Activated naive CD8-positive, alpha-beta T cell (primary cell): Measurements from ENCODE around the gene SLC25A21.
"Not testable (repeated sequence)": the region's sequence is repeated elsewhere in the genome, so short reads cannot be mapped to it uniquely, and the experiment has no call there.

Experiments
- H3K27ac Mint-ChIP-seq: one replicate; pipeline ENCODE4 v1.8.0; 2021; ENCODE audit warnings: mixed read lengths
- H3K27me3 Mint-ChIP-seq: one replicate; pipeline ENCODE4 v1.8.0; 2021; ENCODE audit warnings: mixed read lengths
- H3K36me3 Mint-ChIP-seq: one replicate; pipeline ENCODE4 v1.8.0; 2021; ENCODE audit warnings: mixed read lengths
- H3K4me1 Mint-ChIP-seq: one replicate; pipeline ENCODE4 v1.8.0; 2021; ENCODE audit warnings: low read depth, mixed read lengths
- H3K4me3 Mint-ChIP-seq: one replicate; pipeline ENCODE4 v1.8.0; 2021; ENCODE audit warnings: mild to moderate bottlenecking, mixed read lengths
- H3K9me3 Mint-ChIP-seq: one replicate; pipeline ENCODE4 v1.8.0; 2021; ENCODE audit warnings: low read depth, mixed read lengths

SLC25A21 gene

DNA sequence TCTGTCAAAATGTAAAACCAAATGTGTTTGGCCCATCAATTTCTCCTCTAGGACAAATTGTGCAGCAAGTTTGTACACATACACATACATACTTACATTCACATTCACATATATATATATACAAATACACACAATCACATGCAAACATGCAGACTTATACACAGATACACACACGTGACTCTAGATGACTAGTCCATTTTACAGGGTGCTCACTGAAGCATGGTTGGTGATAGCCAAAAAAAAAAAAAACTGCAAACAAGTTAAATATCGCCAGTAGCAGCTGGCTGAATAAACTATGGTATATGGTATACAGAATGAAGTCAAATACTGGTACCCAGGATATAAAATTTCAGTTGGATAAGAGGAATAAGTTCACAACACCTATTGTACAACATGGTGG is 77.9 kb downstream of the SLC25A21 start:
- Mint-ChIP-seq H3K4me3 (no peak overlapping the region), H3K4me1 (no peaks in the 10 kb centered on the region), H3K36me3 (no peaks in the 10 kb centered on the region), H3K27ac (no peak overlapping the region), H3K9me3 (peaks cover 11% of the 10 kb centered on the region), H3K27me3 (no peaks in the 10 kb centered on the region)

DNA sequence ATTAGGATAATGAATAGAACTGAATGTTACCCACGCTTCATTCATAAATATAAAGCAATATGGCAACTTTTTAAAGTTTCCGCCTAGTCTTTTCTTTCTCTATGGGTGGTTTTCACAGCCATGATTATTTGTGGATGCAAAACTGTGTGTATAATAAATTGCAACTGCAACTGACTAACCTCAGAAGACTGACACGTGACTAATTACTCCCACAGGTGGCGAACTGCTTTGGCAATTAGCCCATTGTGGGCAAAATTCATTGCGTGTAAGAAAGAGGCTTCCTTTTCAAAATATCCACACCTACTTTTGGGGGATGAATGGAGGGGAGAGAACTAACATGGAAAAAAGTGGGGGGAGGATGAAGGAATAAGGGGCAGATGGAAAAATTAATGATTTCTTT is 79.0 kb downstream of the SLC25A21 start:
- H3K36me3 Mint-ChIP-seq = no peaks in the 10 kb centered on the region
- no peaks in the 10 kb centered on the region for H3K27me3 Mint-ChIP-seq
- no peak overlapping the region for H3K27ac Mint-ChIP-seq
- H3K4me3 Mint-ChIP-seq = no peak overlapping the region
- no peaks in the 10 kb centered on the region for H3K4me1 Mint-ChIP-seq
- peaks cover 5% of the 10 kb centered on the region for H3K9me3 Mint-ChIP-seq

DNA sequence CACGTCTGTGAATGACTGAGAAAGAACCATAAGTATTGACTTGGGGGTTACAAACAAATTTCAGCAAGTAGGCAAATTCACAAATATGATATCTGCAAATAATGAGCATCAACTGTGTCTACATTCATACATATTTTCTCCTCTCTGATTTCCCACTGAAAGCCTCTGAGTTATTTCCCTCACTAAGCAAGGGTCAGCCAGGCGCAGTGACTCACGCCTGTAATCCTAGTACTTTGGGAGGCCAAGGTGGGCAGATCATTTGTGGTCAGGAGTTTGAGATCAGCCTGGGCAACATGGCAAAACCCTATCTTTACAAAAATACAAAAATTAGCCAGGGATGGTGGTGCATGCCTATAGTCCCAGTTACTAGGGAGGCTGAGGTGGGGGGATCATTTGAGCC is 80.8 kb downstream of the SLC25A21 start:
- H3K36me3 Mint-ChIP-seq = no peaks in the 10 kb centered on the region
- H3K4me1 Mint-ChIP-seq = no peaks in the 10 kb centered on the region
- no peaks in the 10 kb centered on the region for H3K27me3 Mint-ChIP-seq
- no peak overlapping the region for H3K4me3 Mint-ChIP-seq
- H3K27ac Mint-ChIP-seq = no peak overlapping the region
- peaks cover 4% of the 10 kb centered on the region for H3K9me3 Mint-ChIP-seq

DNA sequence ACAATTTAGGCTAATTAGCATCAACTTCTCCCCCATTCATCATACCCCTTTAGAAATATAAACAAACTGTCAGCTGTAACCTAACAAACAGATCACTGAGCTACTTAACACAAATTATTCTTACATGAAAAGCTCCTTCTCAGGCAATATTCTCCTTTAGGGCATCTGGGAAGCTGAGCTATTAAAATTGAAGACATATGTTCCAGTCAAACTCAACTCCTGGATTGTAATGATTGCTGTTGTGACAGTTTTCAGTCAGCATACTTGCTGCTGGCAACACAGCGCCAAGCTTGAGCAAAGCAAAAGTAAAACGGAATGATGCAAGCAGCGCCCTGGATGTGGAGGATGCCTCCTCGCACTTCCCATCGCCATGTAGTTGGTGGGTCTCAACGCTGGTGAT is 82.4 kb downstream of the SLC25A21 start:
- H3K9me3 Mint-ChIP-seq = no peaks in the 10 kb centered on the region
- H3K27ac Mint-ChIP-seq = no peak overlapping the region
- H3K36me3 Mint-ChIP-seq = no peaks in the 10 kb centered on the region
- no peaks in the 10 kb centered on the region for H3K4me1 Mint-ChIP-seq
- no peaks in the 10 kb centered on the region for H3K27me3 Mint-ChIP-seq
- H3K4me3 Mint-ChIP-seq = no peak overlapping the region

DNA sequence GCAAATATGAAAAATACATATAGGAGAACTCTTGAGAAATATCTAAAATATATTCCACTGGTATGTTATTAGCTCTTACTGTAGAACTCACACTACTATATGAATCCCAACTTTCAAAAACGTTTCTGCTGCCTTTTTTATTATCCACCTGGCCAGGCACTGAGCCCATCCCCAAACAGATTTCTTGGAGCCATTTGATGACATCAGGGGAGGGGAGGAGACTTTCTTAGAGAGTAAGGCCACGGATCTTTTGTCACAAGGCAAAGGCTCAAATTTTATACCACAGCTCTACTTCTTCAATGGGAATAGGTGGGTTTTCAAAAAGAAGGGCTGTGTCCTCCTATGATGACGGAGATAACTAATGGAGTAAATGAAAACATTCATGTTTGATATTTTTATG is 83.0 kb downstream of the SLC25A21 start:
- no peaks in the 10 kb centered on the region for H3K27me3 Mint-ChIP-seq
- no peaks in the 10 kb centered on the region for H3K4me1 Mint-ChIP-seq
- no peaks in the 10 kb centered on the region for H3K9me3 Mint-ChIP-seq
- no peak overlapping the region for H3K4me3 Mint-ChIP-seq
- no peak overlapping the region for H3K27ac Mint-ChIP-seq
- H3K36me3 Mint-ChIP-seq = no peaks in the 10 kb centered on the region

DNA sequence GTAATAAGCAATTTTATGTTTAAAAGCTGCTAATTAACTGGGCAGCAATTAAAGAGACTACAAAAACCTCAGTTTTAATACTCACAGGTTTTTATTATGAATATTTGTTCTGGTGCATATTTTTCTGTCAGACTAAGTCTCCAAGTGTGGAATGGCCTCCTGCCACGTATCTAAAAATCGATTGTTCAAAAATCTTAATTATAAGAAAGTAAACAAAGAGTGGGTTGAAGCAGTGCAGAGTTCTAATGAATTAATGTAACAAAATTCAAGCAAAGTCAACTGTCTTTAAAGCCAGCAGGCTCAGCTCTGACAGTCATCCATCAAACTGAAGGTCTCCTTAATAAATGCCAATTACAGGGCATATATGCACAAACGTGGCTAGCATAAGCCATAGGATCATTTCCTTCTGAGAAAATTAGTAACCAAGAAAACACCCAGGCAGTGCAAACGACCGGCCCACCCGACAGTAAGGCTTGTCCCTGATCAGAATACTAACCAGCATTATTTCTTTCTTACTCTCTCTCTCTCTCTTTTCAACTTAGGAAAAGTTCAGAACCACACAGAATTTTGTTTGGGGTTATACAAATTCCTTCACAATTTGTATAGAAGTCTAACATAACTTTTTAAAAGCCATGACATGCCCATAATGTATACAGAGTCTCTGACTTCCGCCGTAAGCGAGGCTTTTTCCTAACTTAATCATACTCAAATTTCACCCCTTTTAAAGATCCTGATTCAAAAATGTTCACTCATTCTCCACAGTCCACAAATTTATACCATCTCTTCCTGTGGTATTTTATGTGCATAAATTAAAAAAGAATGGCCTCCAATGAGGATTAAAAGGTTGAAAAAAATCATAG is 83.8 kb downstream of the SLC25A21 start:
- Mint-ChIP-seq H3K4me1 (no peaks in the 10 kb centered on the region), H3K27me3 (no peaks in the 10 kb centered on the region), H3K9me3 (no peaks in the 10 kb centered on the region), H3K4me3 (no peak overlapping the region), H3K36me3 (no peaks in the 10 kb centered on the region), H3K27ac (no peak overlapping the region)

DNA sequence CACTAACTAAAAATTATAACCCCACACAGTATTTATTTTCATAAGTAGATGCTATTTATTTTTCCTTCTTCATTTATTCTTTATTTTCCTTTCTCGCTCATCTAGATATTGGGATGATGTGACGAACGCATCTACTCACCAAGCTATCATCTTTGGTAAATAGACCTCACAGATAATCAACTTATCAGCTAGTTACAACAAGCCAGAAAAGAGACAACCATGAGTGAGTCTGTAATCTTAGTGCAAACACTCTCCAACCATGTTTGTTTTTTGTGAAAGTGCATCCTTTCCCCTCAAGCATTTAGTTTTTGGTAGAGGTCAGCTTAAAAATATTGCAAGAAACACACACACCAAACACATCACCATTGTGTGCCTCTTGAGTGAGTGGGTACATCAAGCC is 84.9 kb downstream of the SLC25A21 start:
- Mint-ChIP-seq H3K36me3 (no peaks in the 10 kb centered on the region), H3K27me3 (no peaks in the 10 kb centered on the region), H3K4me1 (no peaks in the 10 kb centered on the region), H3K27ac (no peak overlapping the region), H3K4me3 (no peak overlapping the region), H3K9me3 (no peaks in the 10 kb centered on the region)

DNA sequence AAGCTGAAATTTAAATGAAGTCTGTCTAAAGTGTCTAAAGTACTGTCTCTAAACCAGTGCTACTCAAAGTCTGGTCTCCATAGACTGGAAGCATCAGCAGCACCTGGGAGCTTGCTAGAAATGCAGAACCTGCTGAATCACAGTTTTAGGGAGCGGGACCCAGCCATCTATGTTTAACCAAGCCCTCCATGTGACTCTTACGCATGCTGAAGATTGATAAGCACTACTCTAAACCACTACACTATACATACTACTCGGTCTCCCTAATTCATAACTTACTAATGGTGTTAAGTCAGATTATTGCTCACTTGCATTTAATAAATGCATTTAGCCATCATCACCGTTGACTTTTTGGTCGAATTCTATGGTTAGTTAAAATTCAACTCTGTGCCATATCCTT is 88.8 kb downstream of the SLC25A21 start:
- Mint-ChIP-seq H3K27me3 (no peaks in the 10 kb centered on the region), H3K4me1 (no peaks in the 10 kb centered on the region), H3K9me3 (peaks cover 4% of the 10 kb centered on the region), H3K36me3 (no peaks in the 10 kb centered on the region), H3K4me3 (no peak overlapping the region), H3K27ac (no peak overlapping the region)

DNA sequence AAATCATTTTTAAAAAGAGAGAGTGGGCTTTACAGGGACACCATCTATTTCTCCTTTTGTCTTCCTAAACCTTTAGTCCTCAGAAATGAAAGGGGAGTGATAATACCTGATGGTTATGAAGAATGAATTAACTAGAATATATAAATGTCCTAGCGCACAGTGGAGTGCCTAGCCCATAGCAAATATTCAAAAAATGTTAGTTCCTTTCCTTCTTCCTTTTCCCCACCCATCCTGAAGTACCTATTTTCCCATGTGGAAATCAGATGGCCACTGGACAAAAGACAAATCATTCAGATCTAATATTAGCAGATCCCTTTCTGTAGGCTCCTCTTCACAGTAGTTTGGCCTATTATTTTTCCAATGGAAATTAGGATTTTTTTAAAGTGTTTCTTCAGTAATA is 90.0 kb downstream of the SLC25A21 start:
- Mint-ChIP-seq H3K36me3 (no peaks in the 10 kb centered on the region), H3K4me3 (no peak overlapping the region), H3K27me3 (no peaks in the 10 kb centered on the region), H3K9me3 (peaks cover 4% of the 10 kb centered on the region), H3K4me1 (no peaks in the 10 kb centered on the region), H3K27ac (no peak overlapping the region)

DNA sequence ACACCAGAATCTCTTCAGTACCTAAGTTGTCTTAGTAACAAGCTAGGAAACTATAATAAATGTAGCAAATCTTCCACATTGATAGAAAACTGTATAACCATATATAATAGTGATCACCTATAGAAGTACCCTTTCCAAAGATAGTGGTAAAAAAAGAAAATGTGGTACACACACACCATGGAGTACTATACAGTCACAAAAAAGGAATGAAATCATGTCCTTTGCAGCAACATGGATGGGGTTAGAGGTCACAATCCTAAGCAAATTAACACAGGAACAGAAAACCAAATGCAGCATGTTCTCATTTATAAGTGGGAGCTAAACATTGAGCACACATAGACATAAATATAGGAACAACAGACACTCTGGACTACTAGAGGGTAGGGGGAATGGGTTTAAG is 90.5 kb downstream of the SLC25A21 start:
- no peaks in the 10 kb centered on the region for H3K4me1 Mint-ChIP-seq

DNA sequence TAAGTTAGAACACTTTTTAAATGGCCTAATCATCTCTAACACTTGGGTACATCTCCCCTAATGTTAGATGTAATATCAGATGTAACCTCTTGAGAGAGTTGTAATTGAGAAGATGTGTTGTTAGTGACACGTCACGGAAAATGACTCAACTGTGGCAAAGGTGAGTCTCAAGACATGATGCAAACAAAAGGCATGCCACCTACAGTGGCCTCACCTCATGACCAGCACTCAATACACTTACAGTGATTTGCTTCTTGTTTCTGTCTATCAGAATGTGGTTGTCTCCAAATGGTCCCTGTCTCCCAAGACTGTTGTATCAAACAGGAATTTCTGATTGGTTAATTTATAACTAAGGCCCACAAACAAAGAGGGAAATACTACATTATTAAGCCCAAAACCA is 91.2 kb downstream of the SLC25A21 start:
- Mint-ChIP-seq H3K4me3 (no peak overlapping the region), H3K27ac (no peak overlapping the region), H3K4me1 (no peaks in the 10 kb centered on the region), H3K9me3 (peaks cover 4% of the 10 kb centered on the region), H3K36me3 (no peaks in the 10 kb centered on the region), H3K27me3 (no peaks in the 10 kb centered on the region)

More for the DNA sequence above, 90.5 kb downstream of the SLC25A21 start:
- Mint-ChIP-seq H3K36me3 (no peaks in the 10 kb centered on the region), H3K4me3 (no peak overlapping the region), H3K9me3 (peaks cover 4% of the 10 kb centered on the region), H3K27ac (no peak overlapping the region), H3K27me3 (no peaks in the 10 kb centered on the region)

DNA sequence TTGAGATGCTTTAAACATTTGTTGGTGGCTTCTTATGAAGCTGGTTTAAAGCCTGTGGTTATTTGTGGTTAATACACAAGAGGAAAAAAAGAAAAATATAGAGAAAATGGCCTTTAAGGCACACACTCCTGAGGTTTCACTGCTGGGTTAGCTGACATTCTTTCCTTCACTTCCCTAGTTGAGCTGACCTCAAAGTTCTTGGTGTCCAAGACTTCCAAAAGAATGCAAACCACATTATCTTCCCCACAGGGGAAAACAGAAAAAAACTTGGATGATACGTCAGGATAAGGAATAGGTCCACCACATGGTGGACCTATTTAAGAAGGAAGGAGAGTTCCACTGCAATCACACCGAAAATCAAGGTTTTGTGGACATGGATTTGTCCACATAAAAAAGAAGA is 94.3 kb downstream of the SLC25A21 start:
- no peak overlapping the region for H3K4me3 Mint-ChIP-seq
- H3K27me3 Mint-ChIP-seq = no peaks in the 10 kb centered on the region
- H3K36me3 Mint-ChIP-seq = no peaks in the 10 kb centered on the region
- H3K27ac Mint-ChIP-seq = no peak overlapping the region
- no peaks in the 10 kb centered on the region for H3K4me1 Mint-ChIP-seq
- H3K9me3 Mint-ChIP-seq = peaks cover 4% of the 10 kb centered on the region

DNA sequence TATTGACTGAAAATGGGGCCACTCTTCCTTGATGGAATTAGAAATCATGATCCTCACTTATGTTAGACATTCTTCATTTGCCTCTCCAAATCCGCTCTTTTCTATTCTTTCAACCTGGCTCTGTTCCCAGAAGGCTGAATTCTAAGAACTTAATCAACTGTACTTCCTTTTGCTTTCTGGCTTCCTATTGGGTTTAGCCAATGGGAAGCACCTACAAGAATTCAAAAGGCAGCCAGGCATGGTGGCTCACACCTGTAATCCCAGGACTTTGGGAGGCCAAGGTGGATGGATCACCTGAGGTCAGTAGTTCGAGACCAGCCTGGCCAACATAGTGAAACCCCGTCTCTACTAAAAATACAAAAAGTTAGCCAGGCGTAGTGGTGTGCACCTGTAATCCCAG is 98.1 kb downstream of the SLC25A21 start:
- not testable (repeated sequence) for H3K9me3 Mint-ChIP-seq, H3K36me3 Mint-ChIP-seq, H3K4me1 Mint-ChIP-seq, H3K27me3 Mint-ChIP-seq, H3K4me3 Mint-ChIP-seq, H3K27ac Mint-ChIP-seq

DNA sequence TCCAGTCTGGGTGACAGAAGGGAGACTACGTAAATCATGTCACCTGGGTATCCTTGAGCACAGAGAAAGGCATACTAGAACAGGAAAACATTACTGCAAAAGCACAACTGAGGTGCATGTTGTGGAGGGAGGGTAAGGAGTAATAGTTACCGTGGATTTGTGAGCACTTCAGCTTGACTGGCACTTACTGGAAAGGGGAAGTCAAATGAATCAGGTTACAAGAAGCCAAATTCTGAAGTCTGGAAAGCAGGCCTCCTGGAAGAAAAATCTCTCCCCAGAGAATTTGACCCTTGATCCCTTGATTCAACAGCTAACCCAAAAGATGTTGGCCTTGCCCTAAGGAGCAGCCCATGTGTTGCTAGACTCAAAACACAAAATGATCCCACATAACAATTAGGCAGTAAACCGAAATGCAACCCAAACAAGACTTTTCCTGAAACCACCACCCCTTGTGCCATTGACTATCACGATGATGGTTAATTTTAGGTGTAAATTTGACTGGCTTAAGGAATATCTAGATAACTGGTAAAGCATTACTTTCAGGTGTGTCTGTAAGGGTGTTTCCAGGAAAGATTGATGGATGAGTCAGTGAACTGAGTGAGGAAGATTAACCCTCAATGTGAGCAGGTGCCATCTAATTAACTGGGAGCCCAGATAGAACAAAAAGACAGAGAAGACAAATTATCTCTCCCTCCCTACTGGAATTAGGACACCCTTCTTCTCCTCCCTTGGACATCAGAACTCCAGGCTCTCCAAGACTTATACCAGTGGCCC is 108.8 kb downstream of the SLC25A21 start:
- H3K27ac Mint-ChIP-seq = no peak overlapping the region
- H3K4me3 Mint-ChIP-seq = no peak overlapping the region
- no peaks in the 10 kb centered on the region for H3K9me3 Mint-ChIP-seq

DNA sequence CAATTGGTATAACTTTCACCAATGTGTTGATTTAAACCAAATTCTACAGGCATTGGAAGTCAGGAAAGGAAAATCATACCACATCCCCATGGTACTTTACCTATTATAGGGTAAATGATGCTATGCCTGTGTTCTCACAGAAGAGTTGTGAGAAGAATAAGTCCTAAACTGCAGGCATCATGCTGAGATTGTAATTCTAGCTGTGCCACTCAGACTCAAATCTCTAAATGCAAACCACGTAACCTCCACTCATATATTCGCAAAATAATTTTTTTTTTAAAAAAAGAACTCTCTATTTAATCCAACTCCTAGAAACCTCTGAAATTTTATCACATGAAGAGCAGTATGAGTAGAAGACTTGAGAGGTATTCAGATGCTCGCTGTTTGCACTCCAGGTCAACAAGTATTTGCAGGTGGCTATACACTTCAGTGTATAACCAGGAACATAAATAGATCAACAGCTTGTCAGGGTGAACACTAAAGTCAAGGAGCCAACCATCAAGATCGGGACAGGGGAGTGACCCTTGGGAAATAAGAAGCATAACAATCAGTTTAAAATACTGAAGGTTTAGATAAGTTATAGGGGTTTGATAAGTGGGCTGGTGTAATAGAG is 110.1 kb downstream of the SLC25A21 start:
- no peaks in the 10 kb centered on the region for H3K4me1 Mint-ChIP-seq
- no peaks in the 10 kb centered on the region for H3K9me3 Mint-ChIP-seq
- H3K4me3 Mint-ChIP-seq = no peak overlapping the region

More for the DNA sequence above, 108.8 kb downstream of the SLC25A21 start:
- Mint-ChIP-seq H3K36me3 (no peaks in the 10 kb centered on the region), H3K4me1 (no peaks in the 10 kb centered on the region), H3K27me3 (no peaks in the 10 kb centered on the region)

More for the DNA sequence above, 110.1 kb downstream of the SLC25A21 start:
- Mint-ChIP-seq H3K36me3 (no peaks in the 10 kb centered on the region), H3K27me3 (no peaks in the 10 kb centered on the region), H3K27ac (no peak overlapping the region)
